ENCODE data around the gene FAM234A. TPM values are rescaled to one million over a fixed set of nuclear protein-coding genes. Genes with fewer than 3 reads are reported as not detected.
"Not testable (repeated sequence)": the region's sequence is repeated elsewhere in the genome, so short reads cannot be mapped to it uniquely, and the experiment has no call there.

The FAM234A gene
- polyA plus RNA-seq, 1 donor: 74.8 TPM

- no peak for DNase-seq
Measured at GRCh38 chr16:229731-230281, 4.8 kb upstream of the FAM234A start.

GRCh38 chr16:230351-230750 lies 4.3 kb upstream of the FAM234A start:
- not testable (repeated sequence) for DNase-seq

- no peak for DNase-seq
Measured at GRCh38 chr16:230949-231348, 3.7 kb upstream of the FAM234A start.

GRCh38 chr16:239948-240277 lies 5.3 kb downstream of the FAM234A start:
- DNase-seq: no peak

- no peak for DNase-seq
Measured at GRCh38 chr16:240559-240958, 5.9 kb downstream of the FAM234A start.

- no peak for DNase-seq
Measured at GRCh38 chr16:242281-242680, 7.7 kb downstream of the FAM234A start.

GRCh38 chr16:243348-243747 lies 8.7 kb downstream of the FAM234A start:
- DNase-seq: no peak

GRCh38 chr16:245105-245504 lies 10.5 kb downstream of the FAM234A start:
- DNase-seq: no peak

- DNase-seq: no peak
Measured at GRCh38 chr16:247027-247426, 12.4 kb downstream of the FAM234A start.

- DNase-seq: no peak
Measured at GRCh38 chr16:249431-249830, 14.8 kb downstream of the FAM234A start.

- DNase-seq: no peak
Measured at GRCh38 chr16:252366-253337, 18.0 kb downstream of the FAM234A start.

GRCh38 chr16:253833-254232 lies 19.2 kb downstream of the FAM234A start:
- DNase-seq: no peak

GRCh38 chr16:254461-254860 lies 19.8 kb downstream of the FAM234A start:
- DNase-seq: no peak

- DNase-seq: no peak
Measured at GRCh38 chr16:255183-255582, 20.6 kb downstream of the FAM234A start.

GRCh38 chr16:258091-258490 lies 23.5 kb downstream of the FAM234A start:
- not testable (repeated sequence) for DNase-seq

- DNase-seq: no peak
Measured at GRCh38 chr16:259226-259625, 24.6 kb downstream of the FAM234A start.

- DNase-seq: no peak
Measured at GRCh38 chr16:259814-260253, 25.2 kb downstream of the FAM234A start.

- no peak for DNase-seq
Measured at GRCh38 chr16:260326-260725, 25.7 kb downstream of the FAM234A start.

- DNase-seq: no peak
Measured at GRCh38 chr16:261031-261691, 26.5 kb downstream of the FAM234A start.

- no peak for DNase-seq
Measured at GRCh38 chr16:262121-262745, 27.6 kb downstream of the FAM234A start.

- no peak for DNase-seq
Measured at GRCh38 chr16:263182-263774, 28.7 kb downstream of the FAM234A start.

- DNase-seq: no peak
Measured at GRCh38 chr16:263944-264343, 29.3 kb downstream of the FAM234A start.

All from left kidney (tissue), 2 donors.